ENCODE results near the gene ABHD12B.

Gene ABHD12B

GRCh38 chr14:50931559-50931958, 59.7 kb downstream of the ABHD12B start:
- H3K4me3 ChIP-seq (ENCODE audit: insufficient read length, low read depth), result no peak overlapping the region
- H3K4me1 ChIP-seq (ENCODE audit: insufficient read depth, insufficient read length), result no peaks in the 10 kb centered on the region
- no peak overlapping the region for H3K9ac ChIP-seq (ENCODE audit: insufficient read length, low read depth)
- peaks cover 45% of the 10 kb centered on the region for H3K36me3 ChIP-seq (ENCODE audit: insufficient read depth, insufficient read length, low read length)
- no peak for DNase-seq (ENCODE audit: low read depth, low spot score)
- no peaks in the 10 kb centered on the region for H3K9me3 ChIP-seq (ENCODE audit: insufficient read depth, low read length)
- TF ChIP-seq YY1 (IDR thresholded peaks at IDR 0.05; ENCODE audit: insufficient read depth, insufficient read length) (no peak), ZNF274 (IDR thresholded peaks at IDR 0.05; ENCODE audit: low read depth, low read length) (no peak), SUZ12 (IDR thresholded peaks at IDR 0.05; ENCODE audit: extremely low read depth, insufficient read depth, insufficient read length) (no peak)
- no peaks in the 10 kb centered on the region for H3K27me3 ChIP-seq (ENCODE audit: insufficient read depth, insufficient read length)

DNA sequence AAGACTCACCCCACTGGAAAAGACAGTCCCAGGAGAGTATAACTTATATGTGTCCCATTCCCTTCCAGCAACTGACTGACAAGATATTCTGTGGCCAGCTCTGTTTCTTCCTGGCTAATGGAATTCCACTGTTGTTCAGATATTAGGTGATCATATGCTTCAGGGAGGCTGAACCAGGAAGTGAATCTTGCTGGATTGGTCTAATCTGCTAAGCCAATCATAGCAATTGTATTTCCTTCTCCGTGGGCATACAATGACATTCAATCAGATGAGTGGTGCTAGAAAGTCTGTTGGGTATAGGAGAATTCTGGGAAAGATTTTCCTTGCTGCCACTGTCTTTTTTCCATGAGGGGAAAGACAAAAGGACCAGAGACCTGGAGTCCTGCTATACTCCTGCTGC, 60.3 kb downstream of the ABHD12B start:
- DNase-seq (ENCODE audit: low read depth, low spot score), result no peak
- no peak overlapping the region for H3K4me3 ChIP-seq (ENCODE audit: insufficient read length, low read depth)
- TF ChIP-seq ZNF274 (IDR thresholded peaks at IDR 0.05; ENCODE audit: low read depth, low read length), result no peak
- TF ChIP-seq SUZ12 (IDR thresholded peaks at IDR 0.05; ENCODE audit: extremely low read depth, insufficient read depth, insufficient read length), result no peak
- no peak for TF ChIP-seq YY1 (IDR thresholded peaks at IDR 0.05; ENCODE audit: insufficient read depth, insufficient read length)
- H3K9me3 ChIP-seq (ENCODE audit: insufficient read depth, low read length), result no peaks in the 10 kb centered on the region
- H3K36me3 ChIP-seq (ENCODE audit: insufficient read depth, insufficient read length, low read length), result peaks cover 45% of the 10 kb centered on the region
- no peak overlapping the region for H3K9ac ChIP-seq (ENCODE audit: insufficient read length, low read depth)
- no peaks in the 10 kb centered on the region for H3K27me3 ChIP-seq (ENCODE audit: insufficient read depth, insufficient read length)
- no peaks in the 10 kb centered on the region for H3K4me1 ChIP-seq (ENCODE audit: insufficient read depth, insufficient read length)

- H3K4me3 ChIP-seq (ENCODE audit: insufficient read length, low read depth), result no peak overlapping the region
- TF ChIP-seq YY1 (IDR thresholded peaks at IDR 0.05; ENCODE audit: insufficient read depth, insufficient read length) (no peak), SUZ12 (IDR thresholded peaks at IDR 0.05; ENCODE audit: extremely low read depth, insufficient read depth, insufficient read length) (no peak), ZNF274 (IDR thresholded peaks at IDR 0.05; ENCODE audit: low read depth, low read length) (no peak)
Measured at GRCh38 chr14:50932592-50933495, 61.0 kb downstream of the ABHD12B start.

GRCh38 chr14:50935126-50936015, 63.5 kb downstream of the ABHD12B start:
- Histone ChIP-seq H3K4me3 (ENCODE audit: insufficient read length, low read depth) (no peak overlapping the region), H3K27me3 (ENCODE audit: insufficient read depth, insufficient read length) (no peaks in the 10 kb centered on the region), H3K4me1 (ENCODE audit: insufficient read depth, insufficient read length) (no peaks in the 10 kb centered on the region), H3K9me3 (ENCODE audit: insufficient read depth, low read length) (no peaks in the 10 kb centered on the region), H3K9ac (ENCODE audit: insufficient read length, low read depth) (no peak overlapping the region), H3K36me3 (ENCODE audit: insufficient read depth, insufficient read length, low read length) (peaks cover 25% of the 10 kb centered on the region)
- TF ChIP-seq YY1 (IDR thresholded peaks at IDR 0.05; ENCODE audit: insufficient read depth, insufficient read length), result no peak
- TF ChIP-seq ZNF274 (IDR thresholded peaks at IDR 0.05; ENCODE audit: low read depth, low read length), result no peak
- no peak for TF ChIP-seq SUZ12 (IDR thresholded peaks at IDR 0.05; ENCODE audit: extremely low read depth, insufficient read depth, insufficient read length)
- DNase-seq (ENCODE audit: low read depth, low spot score), result no peak

More at GRCh38 chr14:50932592-50933495, 61.0 kb downstream of the ABHD12B start:
- no peak for DNase-seq (ENCODE audit: low read depth, low spot score)
- no peak overlapping the region for H3K9ac ChIP-seq (ENCODE audit: insufficient read length, low read depth)
- no peaks in the 10 kb centered on the region for H3K4me1 ChIP-seq (ENCODE audit: insufficient read depth, insufficient read length)
- peaks cover 42% of the 10 kb centered on the region for H3K36me3 ChIP-seq (ENCODE audit: insufficient read depth, insufficient read length, low read length)
- no peaks in the 10 kb centered on the region for H3K27me3 ChIP-seq (ENCODE audit: insufficient read depth, insufficient read length)
- no peaks in the 10 kb centered on the region for H3K9me3 ChIP-seq (ENCODE audit: insufficient read depth, low read length)

- Histone ChIP-seq H3K4me3 (ENCODE audit: insufficient read length, low read depth) (no peak overlapping the region), H3K27me3 (ENCODE audit: insufficient read depth, insufficient read length) (no peaks in the 10 kb centered on the region), H3K4me1 (ENCODE audit: insufficient read depth, insufficient read length) (no peaks in the 10 kb centered on the region), H3K36me3 (ENCODE audit: insufficient read depth, insufficient read length, low read length) (peaks cover 24% of the 10 kb centered on the region), H3K9ac (ENCODE audit: insufficient read length, low read depth) (no peak overlapping the region), H3K9me3 (ENCODE audit: insufficient read depth, low read length) (no peaks in the 10 kb centered on the region)
- TF ChIP-seq SUZ12 (IDR thresholded peaks at IDR 0.05; ENCODE audit: extremely low read depth, insufficient read depth, insufficient read length) (no peak), YY1 (IDR thresholded peaks at IDR 0.05; ENCODE audit: insufficient read depth, insufficient read length) (no peak), ZNF274 (IDR thresholded peaks at IDR 0.05; ENCODE audit: low read depth, low read length) (no peak)
- no peak for DNase-seq (ENCODE audit: low read depth, low spot score)
Measured at GRCh38 chr14:50936016-50936340, 64.1 kb downstream of the ABHD12B start.

- no peaks in the 10 kb centered on the region for H3K4me1 ChIP-seq (ENCODE audit: insufficient read depth, insufficient read length)
- TF ChIP-seq SUZ12 (IDR thresholded peaks at IDR 0.05; ENCODE audit: extremely low read depth, insufficient read depth, insufficient read length) (no peak), ZNF274 (IDR thresholded peaks at IDR 0.05; ENCODE audit: low read depth, low read length) (no peak), YY1 (IDR thresholded peaks at IDR 0.05; ENCODE audit: insufficient read depth, insufficient read length) (no peak)
- no peak for DNase-seq (ENCODE audit: low read depth, low spot score)
- no peak overlapping the region for H3K4me3 ChIP-seq (ENCODE audit: insufficient read length, low read depth)
- no peaks in the 10 kb centered on the region for H3K9me3 ChIP-seq (ENCODE audit: insufficient read depth, low read length)
- no peaks in the 10 kb centered on the region for H3K27me3 ChIP-seq (ENCODE audit: insufficient read depth, insufficient read length)
- peaks cover 24% of the 10 kb centered on the region for H3K36me3 ChIP-seq (ENCODE audit: insufficient read depth, insufficient read length, low read length)
- no peak overlapping the region for H3K9ac ChIP-seq (ENCODE audit: insufficient read length, low read depth)
Measured at GRCh38 chr14:50936882-50937281, 65.0 kb downstream of the ABHD12B start.

DNA sequence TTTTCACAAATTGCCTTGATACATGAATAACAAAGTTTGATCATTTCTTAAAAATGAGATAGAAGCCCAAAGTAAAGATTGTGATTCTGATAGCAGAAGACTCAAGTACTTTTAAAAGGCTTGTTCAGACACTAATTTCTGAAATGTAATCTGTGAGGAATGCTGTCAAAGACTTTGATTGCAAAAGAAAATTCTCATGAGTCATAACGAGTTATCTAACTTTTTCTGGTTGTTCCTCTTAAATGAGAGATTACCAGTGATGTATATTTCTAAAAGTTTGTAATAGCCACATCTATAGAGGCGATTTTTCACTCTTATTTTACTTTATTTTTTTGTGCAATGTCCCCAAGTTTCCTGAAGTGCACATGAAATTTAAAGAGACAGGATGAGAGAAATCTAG, 65.5 kb downstream of the ABHD12B start:
- H3K4me1 ChIP-seq (ENCODE audit: insufficient read depth, insufficient read length), result no peaks in the 10 kb centered on the region
- H3K9me3 ChIP-seq (ENCODE audit: insufficient read depth, low read length), result no peaks in the 10 kb centered on the region
- H3K36me3 ChIP-seq (ENCODE audit: insufficient read depth, insufficient read length, low read length), result peaks cover 28% of the 10 kb centered on the region
- no peak for TF ChIP-seq YY1 (IDR thresholded peaks at IDR 0.05; ENCODE audit: insufficient read depth, insufficient read length)
- TF ChIP-seq ZNF274 (IDR thresholded peaks at IDR 0.05; ENCODE audit: low read depth, low read length), result no peak
- TF ChIP-seq SUZ12 (IDR thresholded peaks at IDR 0.05; ENCODE audit: extremely low read depth, insufficient read depth, insufficient read length), result no peak
- no peak overlapping the region for H3K9ac ChIP-seq (ENCODE audit: insufficient read length, low read depth)
- no peak overlapping the region for H3K4me3 ChIP-seq (ENCODE audit: insufficient read length, low read depth)
- no peak for DNase-seq (ENCODE audit: low read depth, low spot score)
- H3K27me3 ChIP-seq (ENCODE audit: insufficient read depth, insufficient read length), result no peaks in the 10 kb centered on the region

Measured in NT2/D1 (cell line).